ENCODE data around the gene C11orf21. TPM values are rescaled to one million over a fixed set of nuclear protein-coding genes. Genes with fewer than 3 reads are reported as not detected.

Gene C11orf21
- polyA plus RNA-seq, 1 experiment = not detected

- no peak for TF ChIP-seq CTCF (IDR thresholded peaks at IDR 0.05; ENCODE audit: insufficient read depth, low read depth, low read length)
- no peak for DNase-seq (ENCODE audit: low read depth)
- CTCF ChIA-PET = no interaction called here
- Histone ChIP-seq H3K4me3 (ENCODE audit: low read depth, low read length) (no peak overlapping the region), H3K36me3 (ENCODE audit: control insufficient read depth, insufficient read depth, low read length) (no peaks in the 10 kb centered on the region), H3K27me3 (ENCODE audit: control insufficient read depth, insufficient read depth, low read length) (peaks cover 1% of the 10 kb centered on the region; the same call in 1 of the 2 replicates)
- POLR2A ChIA-PET = no interaction called here
These were observed 29.7 kb upstream of the C11orf21 start for GRCh38 chr11:2331404-2331803.

GRCh38 chr11:2330696-2331095 is 29.0 kb upstream of the C11orf21 start:
- Histone ChIP-seq H3K36me3 (ENCODE audit: control insufficient read depth, insufficient read depth, low read length) (no peaks in the 10 kb centered on the region), H3K4me3 (ENCODE audit: low read depth, low read length) (no peak overlapping the region), H3K27me3 (ENCODE audit: control insufficient read depth, insufficient read depth, low read length) (no peaks in the 10 kb centered on the region)
- no peak for TF ChIP-seq CTCF (IDR thresholded peaks at IDR 0.05; ENCODE audit: insufficient read depth, low read depth, low read length)
- no peak for DNase-seq (ENCODE audit: low read depth)
- POLR2A ChIA-PET = no interaction called here
- CTCF ChIA-PET = no interaction called here

- no peak for DNase-seq (ENCODE audit: low read depth)
- no peak for TF ChIP-seq CTCF (IDR thresholded peaks at IDR 0.05; ENCODE audit: insufficient read depth, low read depth, low read length)
- ChIA-PET CTCF (no interaction called here), POLR2A (interaction anchor here (0.7 kb wide), 1 partner anchor 682 kb away, joined by 3 read pairs; no protein-coding TSS in a partner anchor)
- no peaks in the 10 kb centered on the region for H3K36me3 ChIP-seq (ENCODE audit: control insufficient read depth, insufficient read depth, low read length)
- H3K4me3 ChIP-seq (ENCODE audit: low read depth, low read length) = no peak overlapping the region
- no peaks in the 10 kb centered on the region for H3K27me3 ChIP-seq (ENCODE audit: control insufficient read depth, insufficient read depth, low read length)
These were observed 27.8 kb upstream of the C11orf21 start for GRCh38 chr11:2329551-2329950.

- Histone ChIP-seq H3K27me3 (ENCODE audit: control insufficient read depth, insufficient read depth, low read length) (no peaks in the 10 kb centered on the region), H3K36me3 (ENCODE audit: control insufficient read depth, insufficient read depth, low read length) (no peaks in the 10 kb centered on the region), H3K4me3 (ENCODE audit: low read depth, low read length) (no peak overlapping the region)
- POLR2A ChIA-PET = no interaction called here
- CTCF ChIA-PET = no interaction called here
- DNase-seq (ENCODE audit: low read depth) = no peak
- TF ChIP-seq CTCF (IDR thresholded peaks at IDR 0.05; ENCODE audit: insufficient read depth, low read depth, low read length) = no peak
These were observed 27.1 kb upstream of the C11orf21 start for GRCh38 chr11:2328656-2329354.

GRCh38 chr11:2328021-2328420 is 26.3 kb upstream of the C11orf21 start:
- H3K36me3 ChIP-seq (ENCODE audit: control insufficient read depth, insufficient read depth, low read length) = no peaks in the 10 kb centered on the region
- DNase-seq (ENCODE audit: low read depth) = no peak
- ChIA-PET CTCF (no interaction called here), POLR2A (no interaction called here)
- no peak for TF ChIP-seq CTCF (IDR thresholded peaks at IDR 0.05; ENCODE audit: insufficient read depth, low read depth, low read length)
- H3K27me3 ChIP-seq (ENCODE audit: control insufficient read depth, insufficient read depth, low read length) = no peaks in the 10 kb centered on the region
- H3K4me3 ChIP-seq (ENCODE audit: low read depth, low read length) = no peak overlapping the region
